Body of pancreas (tissue), 4 donors: ENCODE results near the gene CFDP1. TPM values are rescaled to one million over a fixed set of nuclear protein-coding genes. Genes with fewer than 3 reads are reported as not detected.

ENCODE experiments used
- ATAC-seq: fragments of 150-250 bp; one replicate; pipeline ENCODE4 v1.9.1; 2016
- DNase-seq, 4 donors: peaks; one replicate each; pipeline ENCODE4 v3.0.0-alpha.2; 2019
- H3K27ac ChIP-seq, 4 donors: fragments of 200-600 bp; sonication (generic); 1 replicate in 3 of 4; 2 replicates in 1 of 4; pipeline versions ENCODE4 v1.5.1 to v1.6.1; 2016 to 2019; ENCODE audit warnings: mild to moderate bottlenecking in 1 of 4, mixed read lengths in 1 of 4, moderate library complexity in 1 of 4
- H3K27me3 ChIP-seq, 2 donors: fragments of 200-600 bp; sonication (generic); one replicate each; pipeline ENCODE4 v1.6.0; 2016; ENCODE audit warnings: mild to moderate bottlenecking in 1 of 2
- H3K36me3 ChIP-seq, 2 donors: fragments of 200-600 bp; sonication (generic); replicated peaks in 1 of 2; 2 replicates each; pipeline ENCODE4 v1.5.1; 2016; ENCODE audit warnings: low read depth in 2 of 2; ENCODE audit not compliant: insufficient read depth in 1 of 2
- H3K4me1 ChIP-seq: fragments of 200-600 bp; sonication (generic); one replicate; pipeline ENCODE4 v1.6.0; 2016
- H3K4me3 ChIP-seq, 2 donors: fragments of 200-600 bp; sonication (generic); 1 replicate in 1 of 2; 2 replicates in 1 of 2; pipeline ENCODE4 v1.5.1; 2016 to 2019
- H3K9me3 ChIP-seq, 3 donors: fragments of 200-600 bp; sonication (generic); 1 replicate in 2 of 3; 2 replicates in 1 of 3; pipeline ENCODE4 v1.5.1; 2016
- POLR2A ChIP-seq, 3 donors: fragments of 450-650 bp; IDR thresholded peaks; one replicate each; pipeline ENCODE4 v1.6.1; 2016; ENCODE audit warnings: antibody characterized with exemption in 3 of 3, mild to moderate bottlenecking in 2 of 3
- WGBS, 2 donors: methylation state at CpG; one replicate each; pipeline ENCODE4 v1.1.5; 2017; 5-methylcytosine and 5-hydroxymethylcytosine counted together
- intact Hi-C: fragments of 100-400 bp; cut with DNase I; formaldehyde crosslinking; loops from one replicate; pipeline ENCODE4 v1.15.1; 2023
- total RNA-seq, 2 donors: library from RNA; depleted of rRNA; stranded (reverse); fragments of >200 nt; gene quantifications; one replicate each; pipeline ENCODE4 v1.1.0, GENCODE V29; 2016
- TF ChIP-seq, protein P1 (sequence below), 7 experiments: fragments of 450-650 bp in 4 of 7; fragments of 200-600 bp in 3 of 7; sonication (generic) in 3 of 7; IDR thresholded peaks; one replicate each; pipeline ENCODE4 v1.5.1; 2016 to 2019; ENCODE audit warnings: antibody characterized with exemption in 7 of 7

CFDP1 gene
- total RNA-seq, 2 donors from 2014 or later = 34.0 to 65.3 TPM

DNA sequence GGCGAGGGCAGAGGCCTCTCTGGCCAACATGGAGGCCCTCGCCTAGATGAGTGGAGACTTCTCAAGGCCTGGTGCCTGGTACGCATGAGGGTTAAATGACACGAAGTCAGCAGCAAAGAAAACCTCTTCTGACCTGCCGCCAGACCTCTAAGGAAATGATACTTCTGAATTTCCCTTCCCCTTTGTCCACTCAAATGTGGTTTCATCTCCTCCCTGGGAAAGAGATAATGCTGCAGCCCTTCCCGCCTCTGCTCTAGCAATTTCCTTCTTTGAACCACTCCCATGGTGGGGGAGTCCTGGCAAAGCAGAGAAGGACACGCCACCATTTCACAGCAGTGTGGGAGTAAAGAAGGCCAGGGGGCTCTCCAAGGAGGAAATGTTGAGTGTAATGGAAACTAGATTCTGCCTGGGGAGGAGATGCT is 116.2 kb downstream of the CFDP1 start:
- Histone ChIP-seq H3K9me3 (no peaks in the 10 kb centered on the region), H3K27me3 (no peaks in the 10 kb centered on the region), H3K36me3 (no peaks in the 10 kb centered on the region), H3K27ac (peak overlapping the region in 1 of 4 donors; percentile 61), H3K4me3 (no peak overlapping the region), H3K4me1 (peaks cover 16% of the 10 kb centered on the region)
- WGBS, 2 donors = 80 to 87% methylated on average over 7 of the region's 7 CpGs
- DNase-seq (no peak), ATAC-seq (no peak)
- intact Hi-C loops = no loop called here
- TF ChIP-seq POLR2A (IDR thresholded peaks at IDR 0.05) = no peak
- TF ChIP-seq, protein P1, sequence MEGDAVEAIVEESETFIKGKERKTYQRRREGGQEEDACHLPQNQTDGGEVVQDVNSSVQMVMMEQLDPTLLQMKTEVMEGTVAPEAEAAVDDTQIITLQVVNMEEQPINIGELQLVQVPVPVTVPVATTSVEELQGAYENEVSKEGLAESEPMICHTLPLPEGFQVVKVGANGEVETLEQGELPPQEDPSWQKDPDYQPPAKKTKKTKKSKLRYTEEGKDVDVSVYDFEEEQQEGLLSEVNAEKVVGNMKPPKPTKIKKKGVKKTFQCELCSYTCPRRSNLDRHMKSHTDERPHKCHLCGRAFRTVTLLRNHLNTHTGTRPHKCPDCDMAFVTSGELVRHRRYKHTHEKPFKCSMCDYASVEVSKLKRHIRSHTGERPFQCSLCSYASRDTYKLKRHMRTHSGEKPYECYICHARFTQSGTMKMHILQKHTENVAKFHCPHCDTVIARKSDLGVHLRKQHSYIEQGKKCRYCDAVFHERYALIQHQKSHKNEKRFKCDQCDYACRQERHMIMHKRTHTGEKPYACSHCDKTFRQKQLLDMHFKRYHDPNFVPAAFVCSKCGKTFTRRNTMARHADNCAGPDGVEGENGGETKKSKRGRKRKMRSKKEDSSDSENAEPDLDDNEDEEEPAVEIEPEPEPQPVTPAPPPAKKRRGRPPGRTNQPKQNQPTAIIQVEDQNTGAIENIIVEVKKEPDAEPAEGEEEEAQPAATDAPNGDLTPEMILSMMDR (IDR thresholded peaks at IDR 0.05) = no peak

DNA sequence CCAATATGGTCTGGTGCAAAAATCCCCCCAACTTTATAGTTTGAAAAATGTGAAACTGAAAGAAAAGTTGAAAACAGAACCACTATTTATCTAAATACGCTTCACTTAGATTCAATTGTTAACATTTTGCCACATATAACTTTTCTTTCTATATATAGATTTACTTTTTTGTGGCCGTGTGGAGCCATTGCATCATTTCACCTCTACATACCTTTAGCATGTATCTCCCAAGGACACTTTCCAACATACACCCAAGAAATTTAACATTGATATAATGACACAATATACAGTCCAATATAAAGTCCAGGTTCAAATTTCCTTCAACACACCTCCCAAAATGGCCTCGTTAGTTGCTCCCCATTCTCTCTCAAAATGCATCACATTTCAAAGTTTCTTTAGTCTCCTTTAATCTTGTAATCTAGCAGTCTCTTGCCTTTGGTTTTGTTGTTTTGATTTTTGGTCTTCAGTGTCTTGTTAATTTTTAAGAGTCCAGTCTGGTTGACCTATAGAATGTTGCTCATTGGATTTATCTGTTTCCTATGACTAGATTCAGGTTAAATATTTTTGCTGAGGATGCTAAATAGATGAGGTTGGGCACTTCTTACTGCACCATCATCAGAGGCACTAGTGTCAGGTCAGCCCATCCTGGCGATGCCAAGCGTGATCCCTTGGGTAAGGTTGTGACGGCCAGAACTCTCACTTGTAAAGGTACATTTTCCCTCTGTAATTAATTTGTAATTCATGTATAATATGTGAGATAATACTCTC is 117.6 kb downstream of the CFDP1 start:
- 93 to 96% methylated on average over 6 of the region's 6 CpGs for WGBS, 2 donors

DNA sequence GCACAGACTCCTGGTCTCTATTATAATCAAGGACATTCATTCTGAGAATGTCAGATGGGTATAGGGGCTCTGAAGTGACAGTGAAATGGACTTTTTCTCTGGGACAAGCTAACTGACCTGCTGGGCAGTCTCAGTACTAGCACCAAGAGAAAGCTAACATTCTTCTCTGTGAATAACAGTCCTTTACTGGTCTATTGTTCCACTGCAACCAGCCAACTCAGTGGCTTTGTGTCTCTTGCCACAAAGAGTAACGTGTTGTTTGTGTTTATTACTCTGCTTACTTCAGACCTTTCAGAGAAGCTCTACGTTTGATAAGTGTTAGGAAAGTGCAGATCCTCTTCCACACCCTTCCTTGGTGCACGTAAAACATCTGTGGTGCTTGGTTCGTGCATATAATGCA is 120.4 kb downstream of the CFDP1 start:
- Histone ChIP-seq H3K27me3 (no peaks in the 10 kb centered on the region), H3K9me3 (no peaks in the 10 kb centered on the region), H3K4me1 (peaks cover 34% of the 10 kb centered on the region), H3K36me3 (no peaks in the 10 kb centered on the region), H3K27ac (no peak overlapping the region), H3K4me3 (no peak overlapping the region)
- 91 to 95% methylated on average over 4 of the region's 4 CpGs for WGBS, 2 donors
- DNase-seq = no peak
- no peak for ATAC-seq
- TF ChIP-seq, protein P1 (IDR thresholded peaks at IDR 0.05) = no peak
- TF ChIP-seq POLR2A (IDR thresholded peaks at IDR 0.05) = no peak
- intact Hi-C loops = no loop called here

More for the DNA sequence above, 117.6 kb downstream of the CFDP1 start:
- ATAC-seq (no peak), DNase-seq (no peak)
- no peaks in the 10 kb centered on the region for H3K36me3 ChIP-seq
- H3K27me3 ChIP-seq = no peaks in the 10 kb centered on the region
- no peak for TF ChIP-seq POLR2A (IDR thresholded peaks at IDR 0.05)
- TF ChIP-seq, protein P1 (IDR thresholded peaks at IDR 0.05) = no peak
- no peaks in the 10 kb centered on the region for H3K9me3 ChIP-seq
- intact Hi-C loops = no loop called here
- H3K4me3 ChIP-seq = no peak overlapping the region
- no peak overlapping the region for H3K27ac ChIP-seq
- H3K4me1 ChIP-seq = peaks cover 16% of the 10 kb centered on the region

DNA sequence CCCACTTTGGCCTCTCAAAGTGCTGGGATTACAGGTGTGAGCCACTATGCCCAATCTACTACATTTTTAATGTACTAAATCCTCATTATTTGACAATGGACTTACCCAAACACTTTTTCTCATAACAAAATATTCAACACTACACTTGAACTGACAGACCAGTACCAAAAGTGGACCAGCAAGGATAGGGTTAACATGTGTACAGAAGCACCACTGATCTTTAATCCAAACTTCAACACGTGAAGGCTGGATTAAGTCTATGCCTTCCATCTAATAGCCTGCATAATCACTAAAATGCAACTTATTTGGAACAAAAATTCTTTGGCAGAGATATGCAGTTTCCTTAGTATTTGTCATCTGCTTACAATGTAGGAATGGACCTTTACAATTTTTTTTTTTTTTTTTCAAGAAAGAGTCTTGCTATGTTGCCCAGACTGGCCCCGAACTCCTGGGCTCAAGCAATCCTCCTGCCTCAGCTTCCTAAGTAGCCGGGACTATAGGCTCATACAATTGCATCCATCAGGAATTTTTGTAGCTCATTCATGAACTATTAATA is 121.8 kb downstream of the CFDP1 start:
- no peak overlapping the region for H3K27ac ChIP-seq
- TF ChIP-seq, protein P1 (IDR thresholded peaks at IDR 0.05) = no peak
- no peak for TF ChIP-seq POLR2A (IDR thresholded peaks at IDR 0.05)

More for the DNA sequence above, 121.8 kb downstream of the CFDP1 start:
- Histone ChIP-seq H3K27me3 (no peaks in the 10 kb centered on the region), H3K36me3 (no peaks in the 10 kb centered on the region), H3K9me3 (no peaks in the 10 kb centered on the region), H3K4me1 (peaks cover 41% of the 10 kb centered on the region), H3K4me3 (no peak overlapping the region)
- intact Hi-C loops = no loop called here
- no peak for ATAC-seq
- DNase-seq = no peak
- 64 to 65% methylated on average over 3 of the region's 3 CpGs for WGBS, 2 donors
